Sigmoid colon (tissue), 4 donors: ENCODE data around the gene ELOVL4.

Experiments used
- EP300 ChIP-seq, 4 donors: sonication (generic); formaldehyde crosslinking; IDR thresholded peaks; one replicate each; pipeline ENCODE4 v1.6.1; 2017; ENCODE audit warnings: antibody characterized with exemption in 4 of 4
- POLR2A ChIP-seq, 2 donors: fragments of 450-650 bp; IDR thresholded peaks; one replicate each; pipeline ENCODE4 v1.6.1; 2016; ENCODE audit warnings: antibody characterized with exemption in 2 of 2, mild to moderate bottlenecking in 2 of 2, moderate library complexity in 2 of 2
- TF ChIP-seq, protein P1 (sequence below), 4 experiments: fragments of 450-650 bp in 3 of 4; fragments of 200-600 bp in 1 of 4; IDR thresholded peaks; one replicate each; pipeline ENCODE4 v1.5.1; 2016 to 2019; ENCODE audit warnings: antibody characterized with exemption in 4 of 4, mild to moderate bottlenecking in 3 of 4, moderate library complexity in 2 of 4

DNA sequence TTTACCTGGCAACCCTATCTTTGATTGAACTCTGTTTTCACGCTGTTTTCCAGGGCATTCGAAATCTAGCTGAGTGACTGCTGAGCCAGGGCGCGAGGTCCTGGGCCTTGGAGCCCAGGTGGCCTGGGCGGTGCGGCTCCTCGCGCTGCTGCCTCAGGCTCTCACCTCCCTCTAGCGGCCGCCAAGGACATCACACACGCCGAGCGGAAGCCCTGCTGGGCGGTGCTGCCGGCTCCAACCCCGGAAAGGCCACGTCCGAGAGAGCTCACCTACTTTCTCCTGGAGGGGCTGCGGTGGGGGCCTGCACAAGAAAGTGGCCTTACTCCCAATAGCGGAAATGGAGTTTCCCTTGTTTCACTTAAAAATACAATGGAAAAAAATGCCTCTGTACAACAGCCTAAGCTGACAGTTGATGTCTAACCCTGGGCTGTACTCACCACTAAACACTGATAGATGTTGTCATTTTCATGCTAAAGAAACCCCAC is 77.7 kb downstream of the ELOVL4 start:
- TF ChIP-seq, protein P1, sequence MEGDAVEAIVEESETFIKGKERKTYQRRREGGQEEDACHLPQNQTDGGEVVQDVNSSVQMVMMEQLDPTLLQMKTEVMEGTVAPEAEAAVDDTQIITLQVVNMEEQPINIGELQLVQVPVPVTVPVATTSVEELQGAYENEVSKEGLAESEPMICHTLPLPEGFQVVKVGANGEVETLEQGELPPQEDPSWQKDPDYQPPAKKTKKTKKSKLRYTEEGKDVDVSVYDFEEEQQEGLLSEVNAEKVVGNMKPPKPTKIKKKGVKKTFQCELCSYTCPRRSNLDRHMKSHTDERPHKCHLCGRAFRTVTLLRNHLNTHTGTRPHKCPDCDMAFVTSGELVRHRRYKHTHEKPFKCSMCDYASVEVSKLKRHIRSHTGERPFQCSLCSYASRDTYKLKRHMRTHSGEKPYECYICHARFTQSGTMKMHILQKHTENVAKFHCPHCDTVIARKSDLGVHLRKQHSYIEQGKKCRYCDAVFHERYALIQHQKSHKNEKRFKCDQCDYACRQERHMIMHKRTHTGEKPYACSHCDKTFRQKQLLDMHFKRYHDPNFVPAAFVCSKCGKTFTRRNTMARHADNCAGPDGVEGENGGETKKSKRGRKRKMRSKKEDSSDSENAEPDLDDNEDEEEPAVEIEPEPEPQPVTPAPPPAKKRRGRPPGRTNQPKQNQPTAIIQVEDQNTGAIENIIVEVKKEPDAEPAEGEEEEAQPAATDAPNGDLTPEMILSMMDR (IDR thresholded peaks at IDR 0.05): peak; percentile 43 to 94 (median 67)
- TF ChIP-seq POLR2A (IDR thresholded peaks at IDR 0.05): no peak
- TF ChIP-seq EP300 (IDR thresholded peaks at IDR 0.05): no peak
